Activated CD4-positive, CD25-positive, alpha-beta regulatory T cell (primary cell): ENCODE measurements around the gene TRIM44.
"Not testable (repeated sequence)": the region's sequence is repeated elsewhere in the genome, so short reads cannot be mapped to it uniquely, and the experiment has no call there.

ENCODE experiments used
- DNase-seq, 4 experiments: peaks; one replicate each; lab custom pipeline; 2025; lab: John Stamatoyannopoulos, UW

Gene TRIM44

GRCh38 chr11:35855671-35856070 lies 193.1 kb downstream of the TRIM44 start:
- no peak for DNase-seq

GRCh38 chr11:35856259-35856658 lies 193.7 kb downstream of the TRIM44 start:
- no peak for DNase-seq

GRCh38 chr11:35856756-35857155 lies 194.2 kb downstream of the TRIM44 start:
- no peak for DNase-seq

GRCh38 chr11:35857922-35858321 lies 195.3 kb downstream of the TRIM44 start:
- DNase-seq = no peak

- DNase-seq = no peak
Measured at GRCh38 chr11:35859301-35859700, 196.7 kb downstream of the TRIM44 start.

GRCh38 chr11:35860194-35860593 lies 197.6 kb downstream of the TRIM44 start:
- not testable (repeated sequence) for DNase-seq

- no peak for DNase-seq
Measured at GRCh38 chr11:35861191-35861590, 198.6 kb downstream of the TRIM44 start.

- DNase-seq = no peak
Measured at GRCh38 chr11:35862666-35863065, 200.1 kb downstream of the TRIM44 start.

GRCh38 chr11:35864131-35864530 lies 201.6 kb downstream of the TRIM44 start:
- no peak for DNase-seq

- no peak for DNase-seq
Measured at GRCh38 chr11:35866601-35867000, 204.0 kb downstream of the TRIM44 start.
